Measurements from ENCODE around the gene SPINK13. TPM values are rescaled to one million over a fixed set of nuclear protein-coding genes. Genes with fewer than 3 reads are reported as not detected.
"Not testable (repeated sequence)": the region's sequence is repeated elsewhere in the genome, so short reads cannot be mapped to it uniquely, and the experiment has no call there.

Gene SPINK13, protein sequence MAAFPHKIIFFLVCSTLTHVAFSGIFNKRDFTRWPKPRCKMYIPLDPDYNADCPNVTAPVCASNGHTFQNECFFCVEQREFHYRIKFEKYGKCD
- not detected for total RNA-seq

DNA sequence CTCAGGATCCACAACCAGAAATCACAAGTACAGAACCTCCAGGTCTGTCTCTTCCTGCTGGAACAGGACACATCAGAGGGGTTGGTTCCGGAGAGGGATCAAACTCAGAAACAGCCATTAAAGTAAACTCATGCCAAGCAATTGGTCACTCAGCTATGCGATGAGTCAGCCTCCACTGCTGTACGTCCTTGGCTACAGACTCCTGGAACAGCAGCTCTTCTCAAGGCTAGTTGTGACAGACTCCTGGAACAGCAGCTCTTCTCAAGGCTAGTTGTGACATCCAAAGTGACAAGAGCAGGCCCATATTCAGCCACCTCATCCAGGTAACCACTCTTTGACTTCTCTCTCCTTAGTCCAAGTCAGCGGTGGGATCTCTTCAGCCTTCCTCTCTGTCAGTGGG, at the start of gene SPINK13:
Gene SPINK13 (plus strand): TSS at position 229 of the 400 bp plus-strand sequence. CDS start 1,279 bp downstream, outside the sequence.
- H3K27me3 Mint-ChIP-seq = peaks cover 3% of the 10 kb centered on the region
- peaks cover 6% of the 10 kb centered on the region for H3K9me3 Mint-ChIP-seq
- ATAC-seq (replicated peaks) = no peak
- no peaks in the 10 kb centered on the region for H3K4me1 Mint-ChIP-seq
- no peak within 1 kb of the TSS for H3K27ac Mint-ChIP-seq
- no peak within 1 kb of the TSS for H3K4me3 Mint-ChIP-seq
- no peaks in the 10 kb centered on the region for H3K36me3 Mint-ChIP-seq (ENCODE audit: low read depth)

- ATAC-seq (replicated peaks) = no peak
- Mint-ChIP-seq H3K27me3 (peaks cover 9% of the 10 kb centered on the region), H3K4me3 (no peak overlapping the region), H3K4me1 (no peaks in the 10 kb centered on the region), H3K27ac (no peak overlapping the region), H3K36me3 (ENCODE audit: low read depth) (no peaks in the 10 kb centered on the region), H3K9me3 (no peaks in the 10 kb centered on the region)
These were observed 47.1 kb upstream of the SPINK13 start for GRCh38 chr5:148221508-148221907.

GRCh38 chr5:148224117-148224742, 44.4 kb upstream of the SPINK13 start:
- H3K4me3 Mint-ChIP-seq = no peak overlapping the region
- H3K9me3 Mint-ChIP-seq = no peaks in the 10 kb centered on the region
- H3K36me3 Mint-ChIP-seq (ENCODE audit: low read depth) = no peaks in the 10 kb centered on the region
- no peaks in the 10 kb centered on the region for H3K4me1 Mint-ChIP-seq
- H3K27ac Mint-ChIP-seq = no peak overlapping the region
- H3K27me3 Mint-ChIP-seq = peaks cover 9% of the 10 kb centered on the region
- ATAC-seq (replicated peaks) = no peak

- H3K9me3 Mint-ChIP-seq = no peaks in the 10 kb centered on the region
- H3K27ac Mint-ChIP-seq = no peak overlapping the region
- H3K4me3 Mint-ChIP-seq = no peak overlapping the region
- no peaks in the 10 kb centered on the region for H3K4me1 Mint-ChIP-seq
- H3K36me3 Mint-ChIP-seq (ENCODE audit: low read depth) = no peaks in the 10 kb centered on the region
- ATAC-seq (replicated peaks) = peak; percentile 19
- peaks cover 9% of the 10 kb centered on the region for H3K27me3 Mint-ChIP-seq
These were observed 40.1 kb upstream of the SPINK13 start for GRCh38 chr5:148228392-148228984.

DNA sequence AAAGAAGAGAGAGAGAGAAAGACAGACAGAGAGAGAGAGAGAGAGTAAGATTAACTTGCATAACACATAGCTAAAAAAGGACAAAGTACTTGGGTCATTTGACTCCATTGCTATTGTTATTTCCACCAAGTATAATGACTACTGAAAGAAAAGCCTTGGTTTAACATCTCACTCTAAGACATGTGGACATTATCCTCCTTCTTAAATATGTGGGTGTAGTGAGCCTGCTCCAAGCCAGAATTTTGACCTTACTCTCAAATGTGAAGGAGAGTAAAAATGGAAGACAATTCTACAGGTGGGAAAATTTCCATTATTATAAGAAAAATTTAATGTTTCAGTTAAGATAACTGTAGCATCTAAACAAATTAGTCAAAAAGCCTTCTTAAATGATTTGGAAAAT, 38.8 kb upstream of the SPINK13 start:
- H3K27me3 Mint-ChIP-seq = peaks cover 6% of the 10 kb centered on the region
- no peaks in the 10 kb centered on the region for H3K36me3 Mint-ChIP-seq (ENCODE audit: low read depth)
- no peak overlapping the region for H3K4me3 Mint-ChIP-seq
- no peaks in the 10 kb centered on the region for H3K9me3 Mint-ChIP-seq
- no peaks in the 10 kb centered on the region for H3K4me1 Mint-ChIP-seq
- H3K27ac Mint-ChIP-seq = no peak overlapping the region
- no peak for ATAC-seq (replicated peaks)

DNA sequence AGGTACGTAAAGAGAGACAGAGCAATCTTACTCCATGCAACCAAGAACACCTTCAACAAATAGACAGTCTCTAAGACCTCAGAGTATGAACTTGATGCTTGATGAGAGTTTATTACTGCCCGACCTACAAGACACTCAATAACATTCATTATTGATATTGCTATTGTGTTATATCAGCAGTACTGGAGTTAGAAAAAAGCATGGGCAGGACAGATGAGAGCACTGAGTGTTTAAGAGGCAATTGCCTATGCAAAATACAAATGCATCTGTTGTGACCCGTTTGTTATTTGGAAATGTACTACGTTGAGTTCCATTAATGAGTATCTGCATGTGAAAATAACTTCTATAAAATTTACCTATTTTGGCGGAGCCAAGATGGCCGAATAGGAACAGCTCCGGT, 38.4 kb upstream of the SPINK13 start:
- H3K27ac Mint-ChIP-seq = no peak overlapping the region
- H3K4me1 Mint-ChIP-seq = no peaks in the 10 kb centered on the region
- no peak for ATAC-seq (replicated peaks)
- no peaks in the 10 kb centered on the region for H3K9me3 Mint-ChIP-seq
- no peak overlapping the region for H3K4me3 Mint-ChIP-seq
- no peaks in the 10 kb centered on the region for H3K36me3 Mint-ChIP-seq (ENCODE audit: low read depth)
- peaks cover 5% of the 10 kb centered on the region for H3K27me3 Mint-ChIP-seq

DNA sequence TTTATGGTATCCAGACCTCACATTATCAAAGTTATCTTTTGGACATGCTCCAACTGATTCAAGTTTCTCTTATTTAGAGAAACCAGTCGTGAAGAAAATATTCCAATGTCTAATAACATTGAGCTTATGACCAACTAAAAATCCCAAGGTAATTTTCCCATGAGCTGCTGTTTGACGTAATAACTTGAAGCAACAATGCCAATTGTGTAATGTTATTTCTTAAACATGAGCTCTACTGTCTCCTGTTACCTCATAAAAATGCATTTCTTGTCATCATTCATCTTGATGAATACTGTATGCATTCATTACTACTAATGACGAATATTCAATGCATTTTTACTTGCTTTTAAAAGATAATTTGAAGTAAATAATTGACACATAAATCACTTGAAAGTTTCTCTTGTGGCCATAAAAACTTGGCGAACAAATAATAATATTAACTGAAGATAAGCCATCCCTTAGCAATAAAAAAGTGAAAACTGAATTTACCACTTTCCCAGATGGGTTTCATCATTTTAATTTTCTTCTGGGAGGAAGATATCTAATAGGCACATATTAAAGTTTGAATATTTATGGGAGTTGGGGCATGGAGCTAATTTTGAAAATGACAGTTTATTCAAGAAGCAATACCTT, 30.7 kb upstream of the SPINK13 start:
- Mint-ChIP-seq H3K9me3 (peaks cover 3% of the 10 kb centered on the region), H3K27ac (no peak overlapping the region), H3K36me3 (ENCODE audit: low read depth) (no peaks in the 10 kb centered on the region), H3K4me1 (no peaks in the 10 kb centered on the region), H3K4me3 (no peak overlapping the region), H3K27me3 (no peaks in the 10 kb centered on the region)
- no peak for ATAC-seq (replicated peaks)

- Mint-ChIP-seq H3K27ac (no peak within 1 kb of the TSS), H3K4me1 (no peaks in the 10 kb centered on the region), H3K27me3 (no peaks in the 10 kb centered on the region), H3K36me3 (ENCODE audit: low read depth) (no peaks in the 10 kb centered on the region), H3K9me3 (peaks cover 3% of the 10 kb centered on the region), H3K4me3 (no peak within 1 kb of the TSS)
- no peak for ATAC-seq (replicated peaks)
These were observed 30.2 kb upstream of the SPINK13 start, which contains the start of gene MARCOL for GRCh38 chr5:148238418-148238794. MARCOL (plus strand) TSS chr5:148238525; CDS start chr5:148238598, 73 bp downstream.

DNA sequence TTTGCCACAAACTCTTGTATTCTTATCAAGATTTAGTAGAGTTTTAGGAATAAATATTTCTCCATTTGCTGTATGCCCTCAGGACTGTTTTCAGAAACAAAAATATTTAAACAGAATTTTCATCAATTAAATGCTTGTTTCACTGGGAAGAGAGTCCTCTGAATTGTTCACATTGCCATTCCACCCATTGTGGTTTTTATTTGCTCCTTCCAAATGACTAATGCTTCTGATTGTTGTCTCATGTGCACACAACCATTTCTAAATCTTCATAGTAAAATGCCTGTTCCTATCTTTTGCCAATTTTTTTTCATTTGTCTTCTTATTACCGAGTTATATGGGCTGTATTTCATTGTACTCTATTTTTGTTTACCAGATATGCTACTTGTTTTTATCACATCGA, 19.7 kb upstream of the SPINK13 start:
- ATAC-seq (replicated peaks) = no peak
- Mint-ChIP-seq H3K4me3 (no peak overlapping the region), H3K9me3 (no peaks in the 10 kb centered on the region), H3K36me3 (ENCODE audit: low read depth) (no peaks in the 10 kb centered on the region), H3K27ac (no peak overlapping the region), H3K4me1 (no peaks in the 10 kb centered on the region), H3K27me3 (peaks cover 10% of the 10 kb centered on the region)

DNA sequence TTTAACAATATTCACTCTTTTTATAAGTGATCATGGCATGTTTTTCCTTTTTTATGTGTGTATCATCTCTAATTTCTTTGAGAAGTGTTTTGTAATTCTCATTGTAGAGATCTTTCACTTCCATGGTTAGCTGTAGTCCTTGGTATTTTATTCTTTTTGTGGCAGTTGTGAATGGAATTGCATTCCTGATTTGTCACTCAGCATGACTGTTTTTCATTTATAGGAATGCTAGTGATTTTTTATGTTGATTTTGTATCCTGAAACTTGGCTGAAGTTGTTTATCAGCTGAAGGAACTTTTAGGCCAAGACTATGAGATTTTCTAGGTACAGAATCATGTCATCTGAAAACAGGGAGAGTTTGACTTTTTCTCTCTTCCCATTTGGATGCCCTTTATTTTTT, 13.1 kb upstream of the SPINK13 start:
- Mint-ChIP-seq H3K4me3 (no peak overlapping the region), H3K27ac (no peak overlapping the region), H3K27me3 (peaks cover 4% of the 10 kb centered on the region), H3K4me1 (no peaks in the 10 kb centered on the region), H3K9me3 (peaks cover 18% of the 10 kb centered on the region), H3K36me3 (ENCODE audit: low read depth) (no peaks in the 10 kb centered on the region)
- no peak for ATAC-seq (replicated peaks)

- H3K4me1 Mint-ChIP-seq = no peaks in the 10 kb centered on the region
- H3K9me3 Mint-ChIP-seq = peaks cover 23% of the 10 kb centered on the region
- ATAC-seq (replicated peaks) = no peak
- H3K4me3 Mint-ChIP-seq = no peak overlapping the region
- no peaks in the 10 kb centered on the region for H3K36me3 Mint-ChIP-seq (ENCODE audit: low read depth)
- no peak overlapping the region for H3K27ac Mint-ChIP-seq
- H3K27me3 Mint-ChIP-seq = peaks cover 8% of the 10 kb centered on the region
These were observed 9.3 kb upstream of the SPINK13 start for GRCh38 chr5:148259288-148259687.

DNA sequence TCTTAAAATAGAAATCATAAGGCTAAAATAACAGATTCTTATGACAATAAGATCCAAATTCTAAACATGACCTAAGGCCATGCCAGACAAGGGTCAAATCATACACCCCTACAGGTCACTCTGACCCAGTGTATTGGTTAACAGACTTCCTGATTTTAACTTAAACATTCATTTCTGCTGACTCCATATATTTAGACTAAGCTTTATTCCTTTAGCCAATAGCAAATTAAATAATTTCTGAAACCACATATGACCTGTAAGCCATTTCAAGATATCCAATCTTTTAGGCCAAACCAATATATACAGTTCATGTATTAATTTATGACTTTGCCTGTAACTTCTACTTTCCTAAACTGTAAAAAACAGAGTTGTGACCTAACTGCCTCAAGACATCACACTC, 7.4 kb upstream of the SPINK13 start:
- Mint-ChIP-seq H3K4me1 (no peaks in the 10 kb centered on the region), H3K36me3 (ENCODE audit: low read depth) (no peaks in the 10 kb centered on the region), H3K27me3 (peaks cover 5% of the 10 kb centered on the region), H3K4me3 (no peak overlapping the region), H3K27ac (no peak overlapping the region), H3K9me3 (peaks cover 29% of the 10 kb centered on the region)
- no peak for ATAC-seq (replicated peaks)

- ATAC-seq (replicated peaks) = no peak
- H3K9me3 Mint-ChIP-seq = peaks cover 7% of the 10 kb centered on the region
- no peaks in the 10 kb centered on the region for H3K36me3 Mint-ChIP-seq (ENCODE audit: low read depth)
- peaks cover 3% of the 10 kb centered on the region for H3K27me3 Mint-ChIP-seq
- H3K4me3 Mint-ChIP-seq = no peak overlapping the region
- no peaks in the 10 kb centered on the region for H3K4me1 Mint-ChIP-seq
- H3K27ac Mint-ChIP-seq = no peak overlapping the region
These were observed 632 bp upstream of the SPINK13 start for GRCh38 chr5:148267962-148268361.

GRCh38 chr5:148275129-148275528, 6.5 kb downstream of the SPINK13 start:
- not testable (repeated sequence) for ATAC-seq (replicated peaks); H3K36me3 Mint-ChIP-seq (ENCODE audit: low read depth); H3K27ac Mint-ChIP-seq; H3K27me3 Mint-ChIP-seq; H3K4me3 Mint-ChIP-seq; H3K4me1 Mint-ChIP-seq
- peaks cover 15% of the 10 kb centered on the region for H3K9me3 Mint-ChIP-seq

DNA sequence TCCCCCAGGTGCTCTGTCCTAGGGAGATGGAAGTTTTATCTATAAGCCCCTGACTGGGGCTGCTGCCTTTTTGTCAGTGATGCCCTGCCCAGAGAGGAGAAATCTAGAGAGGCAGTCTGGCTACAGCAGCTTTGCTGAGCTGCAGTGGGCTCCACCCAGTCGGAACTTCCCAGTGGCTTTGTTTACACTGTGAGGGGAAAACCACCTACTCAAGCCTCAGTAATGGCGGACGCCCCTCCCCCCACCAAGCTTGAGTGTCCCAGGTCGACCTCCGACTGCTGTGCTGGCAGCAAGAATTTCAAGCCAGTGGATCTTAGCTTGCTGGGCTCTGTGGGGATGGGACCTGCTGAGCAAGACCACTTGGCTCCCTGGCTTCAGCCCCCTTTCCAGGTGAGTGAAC, 12.3 kb downstream of the SPINK13 start:
- H3K27ac Mint-ChIP-seq; H3K4me1 Mint-ChIP-seq; ATAC-seq (replicated peaks); H3K36me3 Mint-ChIP-seq (ENCODE audit: low read depth); H3K27me3 Mint-ChIP-seq; H3K4me3 Mint-ChIP-seq: not testable (repeated sequence)
- H3K9me3 Mint-ChIP-seq = peaks cover 17% of the 10 kb centered on the region
